Trophoblast cell (in vitro differentiated cells and primary cell): ENCODE results near the gene MYRF.

ENCODE experiments used
- DNase-seq, 2 donors: peaks; one replicate each; pipeline ENCODE4 v3.0.0-alpha.2; 2016
- H2AFZ ChIP-seq: 2 replicates; pipeline ENCODE4 v1.6.1; 2013; ENCODE audit warnings: low read length, moderate library complexity, mild to moderate bottlenecking; ENCODE audit not compliant: insufficient read depth, poor library complexity
- H2AK5ac ChIP-seq: 2 replicates; pipeline ENCODE4 v1.6.1; 2013; ENCODE audit warnings: mild to moderate bottlenecking, low read length
- H2BK120ac ChIP-seq: 2 replicates; pipeline ENCODE4 v1.6.1; 2013; ENCODE audit warnings: low read length, mild to moderate bottlenecking, moderate library complexity; ENCODE audit not compliant: insufficient read depth, poor library complexity
- H2BK12ac ChIP-seq: 2 replicates; pipeline ENCODE4 v1.6.1; 2013; ENCODE audit warnings: mild to moderate bottlenecking, low read length, moderate library complexity
- H2BK5ac ChIP-seq: 2 replicates; pipeline ENCODE4 v1.6.1; 2013; ENCODE audit warnings: low read length, low read depth, moderate library complexity, mild to moderate bottlenecking; ENCODE audit not compliant: poor library complexity
- H3K14ac ChIP-seq: 2 replicates; pipeline ENCODE4 v1.6.1; 2013; ENCODE audit warnings: mild to moderate bottlenecking, low read length
- H3K18ac ChIP-seq: 2 replicates; pipeline ENCODE4 v1.6.1; 2013; ENCODE audit warnings: mild to moderate bottlenecking, low read length
- H3K23ac ChIP-seq: 2 replicates; pipeline ENCODE4 v1.6.1; 2013; ENCODE audit warnings: low read length
- H3K27ac ChIP-seq: 2 replicates; pipeline ENCODE4 v1.5.1; 2013; ENCODE audit warnings: low read depth, mild to moderate bottlenecking, inconsistent platforms, low read length, moderate library complexity
- H3K27me3 ChIP-seq: 2 replicates; pipeline ENCODE4 v1.6.1; 2013; ENCODE audit warnings: inconsistent platforms, mild to moderate bottlenecking, low read length, moderate library complexity; ENCODE audit not compliant: insufficient read depth
- H3K36me3 ChIP-seq, 2 experiments: 1 replicate in 1 of 2; 2 replicates in 1 of 2; pipeline ENCODE4 v1.6.1; 2013; ENCODE audit warnings: low read length in 2 of 2, mild to moderate bottlenecking in 2 of 2, moderate library complexity in 1 of 2; ENCODE audit not compliant: insufficient read depth in 2 of 2, control insufficient read depth in 1 of 2
- H3K4ac ChIP-seq: 2 replicates; pipeline ENCODE4 v1.6.1; 2013; ENCODE audit warnings: low read depth, mild to moderate bottlenecking, low read length, moderate library complexity
- H3K4me1 ChIP-seq, 2 experiments: 1 replicate in 1 of 2; 2 replicates in 1 of 2; pipeline ENCODE4 v1.6.1; 2013; ENCODE audit warnings: low read length in 2 of 2, mild to moderate bottlenecking in 2 of 2, moderate library complexity in 1 of 2; ENCODE audit not compliant: insufficient read depth in 2 of 2, control insufficient read depth in 1 of 2
- H3K4me2 ChIP-seq: 2 replicates; pipeline ENCODE4 v1.6.1; 2013; ENCODE audit warnings: inconsistent platforms, mild to moderate bottlenecking, low read length, moderate library complexity
- H3K4me3 ChIP-seq: 2 replicates; pipeline ENCODE4 v1.5.1; 2013; ENCODE audit warnings: mild to moderate bottlenecking, low read depth, low read length, inconsistent platforms
- H3K79me1 ChIP-seq: one replicate; pipeline ENCODE4 v1.6.1; 2013; ENCODE audit warnings: low read length
- H3K79me2 ChIP-seq: 2 replicates; pipeline ENCODE4 v1.6.1; 2013; ENCODE audit warnings: low read length, mild to moderate bottlenecking; ENCODE audit not compliant: control insufficient read depth, insufficient read depth, poor library complexity
- H3K9ac ChIP-seq: 2 replicates; pipeline ENCODE4 v1.6.1; 2013; ENCODE audit warnings: mild to moderate bottlenecking, low read length
- H3K9me3 ChIP-seq: 2 replicates; pipeline ENCODE4 v1.6.1; 2013; ENCODE audit warnings: low read depth, mild to moderate bottlenecking, control low read depth, inconsistent platforms, low read length; ENCODE audit not compliant: insufficient read depth
- H4K12ac ChIP-seq: 2 replicates; pipeline ENCODE4 v1.6.1; 2013; ENCODE audit warnings: low read depth, mild to moderate bottlenecking, low read length, moderate library complexity
- H4K8ac ChIP-seq: 2 replicates; pipeline ENCODE4 v1.6.1; 2013; ENCODE audit warnings: low read depth, mild to moderate bottlenecking, low read length, moderate library complexity
- H4K91ac ChIP-seq: one replicate; pipeline ENCODE4 v1.6.1; 2013; ENCODE audit warnings: low read depth, mild to moderate bottlenecking, low read length, moderate library complexity
- WGBS: extraction: QIAGEN DNeasy Blood & Tissue Kit; methylation state at CpG from one replicate; pipeline ENCODE4 v1.1.7; 2013; ENCODE audit warnings: missing lambda C conversion rate; ENCODE audit not compliant: insufficient read length, insufficient coverage; ENCODE audit errors: extremely low coverage; 5-methylcytosine and 5-hydroxymethylcytosine counted together

MYRF gene

DNA sequence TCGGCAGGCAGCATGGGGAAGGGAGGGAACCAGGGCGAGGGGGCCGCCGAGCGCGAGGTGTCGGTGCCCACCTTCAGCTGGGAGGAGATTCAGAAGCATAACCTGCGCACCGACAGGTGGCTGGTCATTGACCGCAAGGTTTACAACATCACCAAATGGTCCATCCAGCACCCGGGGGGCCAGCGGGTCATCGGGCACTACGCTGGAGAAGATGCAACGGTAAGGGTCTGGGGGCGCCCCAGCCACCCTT, 75.9 kb downstream of the MYRF start:
- H3K27ac ChIP-seq: peak overlapping the region; percentile 93
- H3K4me2 ChIP-seq: peak overlapping the region; percentile 94
- H3K36me3 ChIP-seq: peaks cover 18 to 20% of the 10 kb centered on the region in 2 experiments
- peak overlapping the region; percentile 92 for H3K4me3 ChIP-seq
- H2AK5ac ChIP-seq: peak overlapping the region; percentile 27
- peak overlapping the region; percentile 68 for H2AFZ ChIP-seq
- peaks cover 26% of the 10 kb centered on the region for H3K79me1 ChIP-seq
- H4K91ac ChIP-seq: peak overlapping the region; percentile 93
- no peak overlapping the region for H3K23ac ChIP-seq
- H3K4ac ChIP-seq: peak overlapping the region; percentile 87
- peak overlapping the region; percentile 50 for H2BK120ac ChIP-seq
- H4K12ac ChIP-seq: peak overlapping the region; percentile 76
- peak overlapping the region; percentile 91 for H3K9ac ChIP-seq
- H2BK12ac ChIP-seq: no peak overlapping the region
- WGBS: no CpG with 5 or more reads among the region's 16 CpGs
- H3K18ac ChIP-seq: peak overlapping the region; percentile 96
- H4K8ac ChIP-seq: peak overlapping the region; percentile 82
- no peaks in the 10 kb centered on the region for H3K27me3 ChIP-seq
- H3K79me2 ChIP-seq: peaks cover 39% of the 10 kb centered on the region
- no peaks in the 10 kb centered on the region for H3K9me3 ChIP-seq
- peak overlapping the region; percentile 83 for H3K14ac ChIP-seq
- H3K4me1 ChIP-seq: peaks cover 6 to 35% of the 10 kb centered on the region in 2 experiments
- no peak for DNase-seq
- H2BK5ac ChIP-seq: peak overlapping the region; percentile 32

DNA sequence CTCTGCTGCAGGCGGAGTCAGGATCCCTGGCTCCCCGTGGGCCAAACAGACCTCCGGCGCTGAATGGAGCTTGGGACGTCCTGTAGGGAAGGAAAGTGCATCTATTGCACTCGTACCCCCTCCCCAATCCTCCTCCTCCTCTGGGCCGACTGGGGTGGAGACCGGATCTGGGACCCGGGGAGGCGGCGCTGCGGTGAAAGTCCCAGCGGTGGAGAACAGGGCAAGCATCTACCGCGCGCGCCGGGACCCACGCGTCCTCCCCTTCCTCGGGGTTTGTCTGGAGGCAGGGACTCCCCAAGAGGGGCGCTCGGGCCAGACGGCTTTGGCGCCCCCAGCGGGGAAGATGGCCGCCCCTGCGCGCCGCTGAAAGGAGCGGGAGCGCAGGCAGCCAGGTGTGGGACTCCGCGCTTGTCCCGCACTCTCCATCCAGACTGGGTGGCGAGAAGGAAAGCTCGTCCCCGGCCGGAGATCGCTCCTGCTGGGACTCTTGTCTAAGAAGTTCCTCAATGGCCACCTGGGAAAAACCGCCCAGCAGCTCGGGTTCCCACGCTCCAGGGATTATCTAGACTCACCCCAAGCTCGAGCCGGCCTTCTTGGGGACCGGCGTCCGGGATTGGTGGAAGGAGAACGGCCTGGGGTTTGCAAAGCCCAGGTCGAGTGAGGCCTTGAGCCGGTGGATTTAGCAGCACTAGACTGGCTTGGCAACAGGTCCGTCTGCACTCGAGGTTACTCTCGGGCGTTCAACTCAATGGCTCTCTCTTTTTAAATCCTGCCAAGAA, 76.4 kb downstream of the MYRF start:
- Histone ChIP-seq H3K79me1 (peaks cover 26% of the 10 kb centered on the region), H3K4me1 (peaks cover 10 to 40% of the 10 kb centered on the region in 2 experiments), H3K9me3 (peaks cover 4% of the 10 kb centered on the region), H3K14ac (peak overlapping the region; percentile 83), H3K4me3 (peak overlapping the region; percentile 92), H4K8ac (peak overlapping the region; percentile 82), H4K12ac (peak overlapping the region; percentile 76), H3K27me3 (no peaks in the 10 kb centered on the region), H2BK12ac (no peak overlapping the region), H3K4ac (peak overlapping the region; percentile 87), H4K91ac (peak overlapping the region; percentile 93), H3K79me2 (peaks cover 43% of the 10 kb centered on the region), H3K36me3 (peaks cover 23 to 25% of the 10 kb centered on the region in 2 experiments), H3K4me2 (peak overlapping the region; percentile 94), H3K27ac (peak overlapping the region; percentile 93), H3K18ac (peak overlapping the region; percentile 96), H2AFZ (peak overlapping the region; percentile 68), H3K23ac (no peak overlapping the region), H2AK5ac (peak overlapping the region; percentile 27), H2BK120ac (peak overlapping the region; percentile 61), H3K9ac (peak overlapping the region; percentile 91), H2BK5ac (peak overlapping the region; percentile 32)
- WGBS: no CpG with 5 or more reads among the region's 55 CpGs
- peak; percentile 23 to 50 for DNase-seq

DNA sequence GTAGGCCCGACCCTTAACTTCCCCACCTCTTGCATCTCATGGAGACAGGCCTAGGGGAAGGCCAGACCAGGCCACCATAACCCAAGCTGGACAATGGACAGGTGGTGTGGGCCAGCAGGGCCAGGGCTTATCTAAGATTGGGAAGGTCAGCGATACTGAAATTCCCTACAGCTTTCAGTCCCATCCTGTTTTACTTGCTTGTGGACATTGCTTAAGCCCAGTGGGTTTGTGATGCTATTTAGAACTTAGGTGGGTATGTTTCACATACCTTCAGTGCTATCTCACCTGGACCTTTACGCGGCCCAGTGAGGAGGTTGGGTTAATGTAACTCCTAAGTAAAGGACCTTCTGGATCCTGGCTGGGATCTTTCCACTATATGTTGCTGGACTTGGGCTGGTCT, 77.4 kb downstream of the MYRF start:
- no peak overlapping the region for H2BK5ac ChIP-seq
- peaks cover 43% of the 10 kb centered on the region for H3K79me2 ChIP-seq
- no peaks in the 10 kb centered on the region for H3K27me3 ChIP-seq
- no peak overlapping the region for H2BK120ac ChIP-seq
- peak; percentile 89 to 96 for DNase-seq
- peaks cover 26% of the 10 kb centered on the region for H3K79me1 ChIP-seq
- H4K12ac ChIP-seq: no peak overlapping the region
- peak overlapping the region; percentile 93 for H3K27ac ChIP-seq
- H3K4me3 ChIP-seq: peak overlapping the region; percentile 51
- H3K14ac ChIP-seq: no peak overlapping the region
- peak overlapping the region; percentile 91 for H3K9ac ChIP-seq
- H2AFZ ChIP-seq: no peak overlapping the region
- no peak overlapping the region for H4K91ac ChIP-seq
- peaks cover 19 to 47% of the 10 kb centered on the region in 2 experiments for H3K4me1 ChIP-seq
- no peak overlapping the region for H3K18ac ChIP-seq
- H3K4ac ChIP-seq: peak overlapping the region; percentile 87
- H2BK12ac ChIP-seq: no peak overlapping the region
- WGBS: no CpG with 5 or more reads among the region's 4 CpGs
- H3K4me2 ChIP-seq: peak overlapping the region; percentile 94
- H3K36me3 ChIP-seq: peaks cover 28 to 31% of the 10 kb centered on the region in 2 experiments
- H4K8ac ChIP-seq: no peak overlapping the region
- peak overlapping the region; percentile 18 for H3K23ac ChIP-seq
- H2AK5ac ChIP-seq: no peak overlapping the region
- peaks cover 4% of the 10 kb centered on the region for H3K9me3 ChIP-seq

DNA sequence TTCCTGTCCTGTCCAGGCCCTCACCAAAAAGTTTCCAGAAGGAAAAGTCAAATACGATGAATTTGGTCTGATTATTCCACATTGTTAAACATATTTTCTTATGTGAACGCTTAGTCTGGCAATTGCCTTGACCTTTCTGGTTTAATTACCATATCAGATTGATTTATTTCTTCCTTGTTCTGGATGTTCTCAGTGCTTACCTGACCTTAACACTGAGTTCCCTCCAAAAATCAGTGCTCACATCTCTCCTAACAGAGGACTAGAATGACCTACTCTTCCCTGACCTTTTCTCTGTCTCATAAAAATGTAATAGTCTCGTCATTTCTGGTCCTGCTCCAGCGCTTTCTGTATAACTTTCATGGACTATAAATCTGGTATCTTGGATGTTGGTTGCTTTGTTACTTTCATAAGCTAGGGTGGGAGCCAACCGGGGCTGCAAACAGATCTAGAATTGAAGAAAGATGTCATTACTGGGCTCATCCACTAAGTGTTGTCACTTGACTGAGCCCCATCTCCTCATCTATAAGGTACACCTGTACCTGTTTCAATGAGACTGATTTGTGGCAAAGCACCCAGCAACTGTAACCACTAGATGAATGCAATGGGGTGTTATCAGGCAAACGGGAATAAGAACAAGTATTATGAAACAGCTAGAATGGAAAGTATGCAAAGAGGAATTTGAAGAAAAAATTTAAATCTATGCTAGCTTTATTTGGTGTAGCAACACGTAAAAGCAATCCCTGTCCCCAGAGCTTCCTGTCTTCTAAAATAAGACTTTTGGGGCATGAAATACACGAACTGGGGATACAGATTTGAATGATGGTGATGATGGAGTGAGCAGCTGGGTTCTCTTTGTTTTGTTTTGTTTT, 78.0 kb downstream of the MYRF start:
- no peak overlapping the region for H3K9ac ChIP-seq
- peak in 1 of 2 donors; percentile 71 for DNase-seq
- peaks cover 26% of the 10 kb centered on the region for H3K79me1 ChIP-seq
- peaks cover 19 to 47% of the 10 kb centered on the region in 2 experiments for H3K4me1 ChIP-seq
- H4K8ac ChIP-seq: no peak overlapping the region
- WGBS: no CpG with 5 or more reads among the region's 8 CpGs
- peak overlapping the region; percentile 94 for H3K4me2 ChIP-seq
- peaks cover 43% of the 10 kb centered on the region for H3K79me2 ChIP-seq
- H2AK5ac ChIP-seq: no peak overlapping the region
- H2BK120ac ChIP-seq: no peak overlapping the region
- no peak overlapping the region for H4K12ac ChIP-seq
- peaks cover 28 to 31% of the 10 kb centered on the region in 2 experiments for H3K36me3 ChIP-seq
- H3K4ac ChIP-seq: peak overlapping the region; percentile 87
- peaks cover 4% of the 10 kb centered on the region for H3K9me3 ChIP-seq
- no peak overlapping the region for H2BK12ac ChIP-seq
- no peak overlapping the region for H3K4me3 ChIP-seq
- H4K91ac ChIP-seq: no peak overlapping the region
- no peak overlapping the region for H3K27ac ChIP-seq
- no peak overlapping the region for H3K14ac ChIP-seq
- no peaks in the 10 kb centered on the region for H3K27me3 ChIP-seq
- H2AFZ ChIP-seq: no peak overlapping the region
- H2BK5ac ChIP-seq: no peak overlapping the region
- H3K23ac ChIP-seq: no peak overlapping the region
- no peak overlapping the region for H3K18ac ChIP-seq
